Activated naive CD8-positive, alpha-beta T cell treated with anti-CD3 and anti-CD28 coated beads for 36 hours (primary cell): ENCODE results near the gene CYYR1. TPM values are rescaled to one million over a fixed set of nuclear protein-coding genes. Genes with fewer than 3 reads are reported as not detected.
"Not testable (repeated sequence)": the region's sequence is repeated elsewhere in the genome, so short reads cannot be mapped to it uniquely, and the experiment has no call there.

Experiments
- DNase-seq: peaks from one replicate; pipeline ENCODE4 v3.0.0; 2021
- H3K27ac Mint-ChIP-seq: one replicate; pipeline ENCODE4 v1.8.0; 2022; ENCODE audit warnings: mild to moderate bottlenecking, moderate library complexity, mixed read lengths
- H3K27me3 Mint-ChIP-seq: one replicate; pipeline ENCODE4 v1.8.0; 2022; ENCODE audit warnings: mild to moderate bottlenecking, mixed read lengths
- H3K36me3 Mint-ChIP-seq: one replicate; pipeline ENCODE4 v1.8.0; 2021; ENCODE audit warnings: mild to moderate bottlenecking, mixed read lengths
- H3K4me1 Mint-ChIP-seq: one replicate; pipeline ENCODE4 v1.8.0; 2021; ENCODE audit warnings: mixed read lengths
- H3K4me3 Mint-ChIP-seq: one replicate; pipeline ENCODE4 v1.8.0; 2022; ENCODE audit warnings: mild to moderate bottlenecking, moderate library complexity, mixed read lengths
- H3K9me3 Mint-ChIP-seq: one replicate; pipeline ENCODE4 v1.8.0; 2022; ENCODE audit warnings: mixed read lengths
- total RNA-seq, 2 experiments: library from RNA; stranded (reverse); gene quantifications; one replicate each; pipeline ENCODE4 v1.2.3, GENCODE V29; 2021

CYYR1 gene
- total RNA-seq, 2 experiments from 2014 or later, result not detected

DNA sequence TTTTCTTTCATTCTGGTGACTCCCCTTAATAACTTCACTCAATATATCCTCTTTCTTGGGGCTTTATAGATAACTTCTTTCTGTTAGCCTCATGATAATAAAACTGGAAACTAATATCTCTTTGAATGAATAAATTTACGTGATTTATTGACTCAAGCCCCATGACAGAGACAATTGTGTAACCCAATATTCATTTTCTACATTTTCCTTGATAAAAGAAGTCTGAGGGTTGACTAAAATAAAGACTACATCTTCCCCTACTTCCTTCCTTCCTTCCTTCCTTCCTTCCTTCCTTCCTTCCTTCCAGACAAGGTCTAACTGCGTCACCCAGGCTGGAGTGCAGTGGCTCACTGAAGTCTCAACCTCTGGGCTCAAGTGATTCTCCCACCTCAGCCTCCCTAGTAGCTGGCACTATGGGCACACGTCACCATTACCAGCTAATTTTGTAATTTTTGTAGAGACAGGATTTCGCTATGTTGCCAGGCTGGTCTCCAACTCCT is 85.1 kb downstream of the CYYR1 start:
- H3K9me3 Mint-ChIP-seq, result peaks cover 2% of the 10 kb centered on the region
- H3K4me3 Mint-ChIP-seq, result no peak overlapping the region

DNA sequence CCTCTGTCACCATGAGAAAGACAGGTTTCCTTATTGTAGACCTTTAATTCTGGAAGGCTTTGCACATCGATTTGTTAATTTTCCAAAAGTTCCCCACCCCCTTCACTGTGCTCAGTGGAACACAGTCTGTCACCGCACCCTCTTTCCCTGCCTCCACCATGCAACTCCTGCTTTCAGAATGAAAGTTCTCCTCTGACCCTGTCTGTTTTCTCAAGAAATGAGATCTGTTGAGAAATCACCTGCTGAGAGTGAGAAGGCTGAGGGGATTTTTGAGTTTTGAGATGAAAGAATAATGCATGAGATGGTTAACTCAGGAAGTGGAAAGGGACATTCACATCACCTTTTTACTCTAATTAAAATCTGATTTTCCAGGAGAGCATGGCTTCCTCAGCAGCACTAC is 99.6 kb downstream of the CYYR1 start:
- Mint-ChIP-seq H3K4me3 (no peak overlapping the region), H3K27me3 (no peaks in the 10 kb centered on the region), H3K9me3 (peaks cover 3% of the 10 kb centered on the region), H3K36me3 (no peaks in the 10 kb centered on the region), H3K27ac (peak overlapping the region; percentile 41), H3K4me1 (peaks cover 11% of the 10 kb centered on the region)
- peak; percentile 6 for DNase-seq

More for the DNA sequence above, 85.1 kb downstream of the CYYR1 start:
- H3K4me1 Mint-ChIP-seq, result no peaks in the 10 kb centered on the region
- no peaks in the 10 kb centered on the region for H3K27me3 Mint-ChIP-seq
- no peaks in the 10 kb centered on the region for H3K36me3 Mint-ChIP-seq
- no peak for DNase-seq
- no peak overlapping the region for H3K27ac Mint-ChIP-seq

DNA sequence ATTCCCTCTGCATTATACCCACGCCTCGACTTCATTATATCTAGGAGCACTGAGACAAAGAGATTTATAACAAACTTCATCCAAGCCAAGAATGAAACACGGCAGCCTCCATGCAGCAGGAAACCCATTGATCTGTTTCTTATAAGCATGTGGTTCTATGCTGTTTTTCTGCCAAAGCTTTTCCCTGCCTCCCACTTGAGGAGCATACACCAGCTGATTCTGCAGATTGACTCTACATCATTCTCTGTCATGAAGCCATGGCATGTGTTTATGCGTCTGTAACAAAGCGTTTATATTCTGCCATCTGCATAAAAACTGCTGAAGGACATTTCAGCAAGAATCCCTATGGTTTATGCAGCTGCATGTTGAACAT is 102.0 kb downstream of the CYYR1 start:
- H3K9me3 Mint-ChIP-seq, result peaks cover 3% of the 10 kb centered on the region
- H3K4me1 Mint-ChIP-seq, result peaks cover 11% of the 10 kb centered on the region
- DNase-seq, result no peak
- H3K27ac Mint-ChIP-seq, result no peak overlapping the region
- H3K27me3 Mint-ChIP-seq, result peaks cover 7% of the 10 kb centered on the region
- H3K36me3 Mint-ChIP-seq, result no peaks in the 10 kb centered on the region
- H3K4me3 Mint-ChIP-seq, result no peak overlapping the region

DNA sequence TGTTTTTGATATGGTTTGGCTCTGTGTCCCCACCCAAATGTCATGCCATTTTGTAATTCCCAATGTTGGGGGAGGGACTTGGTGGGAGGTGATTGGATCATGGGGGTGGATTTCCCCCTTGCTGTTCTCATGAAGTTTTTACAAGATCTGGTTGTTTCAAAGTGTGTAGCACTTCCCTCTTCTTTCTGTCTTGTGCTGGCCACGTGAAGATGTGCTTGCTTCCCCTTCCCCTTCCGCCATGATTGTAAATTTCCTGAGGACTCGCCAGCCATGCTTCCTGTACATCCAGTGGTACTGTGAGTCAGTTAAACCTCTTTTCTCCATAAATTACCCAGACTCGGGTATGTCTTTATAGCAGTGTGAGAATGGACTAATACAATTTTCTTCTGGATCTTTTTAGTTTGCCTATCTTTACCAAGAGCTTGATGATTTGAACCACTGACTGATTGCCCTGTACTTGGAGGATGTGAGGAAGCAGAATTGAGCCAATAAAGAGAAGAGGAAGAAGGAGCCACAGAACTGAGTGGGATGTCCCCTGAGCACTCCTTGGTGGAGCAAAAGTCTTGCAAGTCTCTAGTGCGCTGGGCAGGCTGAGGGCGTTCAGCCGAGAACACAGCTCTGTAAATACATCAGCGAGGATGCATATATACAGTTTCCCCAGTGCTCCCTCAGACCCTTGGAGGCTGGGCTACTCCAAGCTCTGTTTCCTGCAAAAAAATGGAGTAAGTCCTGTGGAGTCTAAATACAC is 102.6 kb downstream of the CYYR1 start:
- peaks cover 7% of the 10 kb centered on the region for H3K27me3 Mint-ChIP-seq
- no peak overlapping the region for H3K27ac Mint-ChIP-seq
- H3K36me3 Mint-ChIP-seq, result no peaks in the 10 kb centered on the region
- DNase-seq, result no peak
- H3K4me1 Mint-ChIP-seq, result peaks cover 11% of the 10 kb centered on the region
- H3K9me3 Mint-ChIP-seq, result peaks cover 3% of the 10 kb centered on the region
- no peak overlapping the region for H3K4me3 Mint-ChIP-seq

DNA sequence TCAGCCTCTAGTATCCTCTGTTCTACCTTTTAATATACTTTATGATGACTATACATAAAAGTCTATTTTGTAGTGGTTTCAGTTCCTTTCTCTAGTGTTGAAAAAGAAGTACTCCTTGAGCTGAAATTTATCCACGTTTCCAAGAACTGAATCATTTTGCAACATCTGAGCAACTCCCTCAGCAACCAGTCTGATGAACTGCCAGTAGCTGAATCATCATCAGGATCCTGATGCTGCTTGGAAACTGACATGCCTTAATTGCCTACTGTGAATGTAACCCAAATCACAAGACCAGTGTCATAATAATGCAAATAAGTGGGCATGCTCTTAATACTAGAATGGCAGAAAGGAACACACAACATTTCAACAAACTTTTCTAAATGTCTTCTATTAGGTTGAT is 103.3 kb downstream of the CYYR1 start:
- Mint-ChIP-seq H3K4me3 (no peak overlapping the region), H3K4me1 (peaks cover 11% of the 10 kb centered on the region), H3K9me3 (peaks cover 3% of the 10 kb centered on the region), H3K27ac (no peak overlapping the region), H3K27me3 (peaks cover 7% of the 10 kb centered on the region), H3K36me3 (no peaks in the 10 kb centered on the region)
- no peak for DNase-seq

DNA sequence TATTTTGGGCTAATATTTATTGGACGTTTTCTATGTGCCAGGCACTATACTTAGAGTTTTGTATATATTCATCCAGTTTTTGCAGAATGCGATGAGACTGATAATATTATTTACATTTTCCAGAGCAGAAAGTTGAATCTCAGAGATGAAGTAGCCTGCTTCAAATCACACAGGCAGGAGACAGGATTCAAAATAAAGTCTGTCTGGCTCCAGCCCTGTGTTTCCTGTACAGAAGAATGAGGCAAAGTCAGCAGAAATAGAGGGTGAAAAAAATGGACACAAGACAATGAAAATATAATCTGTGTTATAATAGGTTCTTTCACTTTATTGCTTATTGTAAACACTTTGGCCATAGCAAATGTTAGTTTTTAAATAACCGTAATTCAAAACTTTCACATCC is 107.2 kb downstream of the CYYR1 start:
- no peak overlapping the region for H3K4me3 Mint-ChIP-seq
- H3K27me3 Mint-ChIP-seq, result peaks cover 11% of the 10 kb centered on the region
- no peaks in the 10 kb centered on the region for H3K4me1 Mint-ChIP-seq
- no peak for DNase-seq
- H3K27ac Mint-ChIP-seq, result no peak overlapping the region
- peaks cover 3% of the 10 kb centered on the region for H3K9me3 Mint-ChIP-seq
- H3K36me3 Mint-ChIP-seq, result no peaks in the 10 kb centered on the region

DNA sequence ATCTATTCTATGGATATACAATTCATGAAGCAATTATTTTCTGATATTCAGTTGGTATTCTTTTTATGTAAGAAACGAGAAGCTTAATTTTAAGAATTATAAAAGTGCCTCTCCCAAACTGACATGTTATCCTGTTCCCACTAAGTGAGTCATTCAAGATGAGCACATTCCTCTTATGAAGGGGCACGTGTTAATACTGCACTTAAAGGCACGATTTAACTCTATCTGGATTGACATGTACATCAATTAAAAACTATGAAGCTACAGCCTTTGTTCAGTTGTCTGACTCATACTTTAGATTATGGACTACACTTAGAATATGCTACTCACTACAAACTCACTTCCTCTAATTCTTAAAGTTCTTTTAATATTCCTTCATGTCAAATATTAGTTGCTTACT is 111.6 kb downstream of the CYYR1 start:
- Mint-ChIP-seq H3K36me3 (no peaks in the 10 kb centered on the region), H3K27me3 (peaks cover 7% of the 10 kb centered on the region), H3K27ac (no peak overlapping the region), H3K4me1 (no peaks in the 10 kb centered on the region), H3K4me3 (no peak overlapping the region), H3K9me3 (no peaks in the 10 kb centered on the region)
- DNase-seq, result no peak

DNA sequence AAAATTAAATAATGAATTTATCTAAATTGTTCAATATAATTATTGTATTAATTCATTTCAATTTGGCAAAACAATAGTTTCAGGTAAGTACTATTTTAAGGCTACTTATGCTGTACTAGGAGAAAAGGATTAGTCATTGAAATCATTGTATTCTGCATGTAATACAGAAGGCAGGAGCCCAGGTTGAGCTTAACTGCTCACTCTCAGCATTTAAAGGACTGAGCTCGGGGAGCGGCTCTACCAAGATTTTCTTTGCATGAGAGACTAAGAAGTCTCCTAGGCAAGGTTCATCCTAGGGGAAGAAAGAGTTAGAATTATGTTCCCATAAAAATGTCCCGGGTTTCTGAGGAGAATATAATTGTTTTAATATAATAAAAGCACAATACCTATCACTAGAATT is 112.5 kb downstream of the CYYR1 start:
- Mint-ChIP-seq H3K27me3 (peaks cover 7% of the 10 kb centered on the region), H3K4me1 (no peaks in the 10 kb centered on the region), H3K27ac (no peak overlapping the region), H3K36me3 (no peaks in the 10 kb centered on the region), H3K4me3 (no peak overlapping the region), H3K9me3 (no peaks in the 10 kb centered on the region)
- no peak for DNase-seq

DNA sequence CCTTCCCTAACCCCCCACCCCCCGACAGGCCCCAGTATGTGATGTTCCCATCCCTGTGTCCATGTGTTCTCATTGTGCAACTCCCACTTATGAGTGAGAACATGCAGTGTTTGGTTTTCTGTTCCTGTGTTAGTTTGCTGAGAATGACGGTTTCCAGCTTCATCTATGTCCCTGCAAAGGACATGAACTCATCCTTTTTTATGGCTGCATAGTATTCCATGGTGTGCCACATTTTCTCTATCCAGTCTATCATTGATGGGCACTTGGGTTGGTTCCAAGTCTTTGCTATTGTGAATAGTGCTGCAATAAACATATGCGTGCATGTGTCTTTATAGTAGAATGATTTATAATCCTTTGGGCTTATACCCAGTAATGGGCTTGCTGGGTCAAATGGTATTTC is 114.2 kb downstream of the CYYR1 start:
- H3K36me3 Mint-ChIP-seq, H3K9me3 Mint-ChIP-seq, H3K27me3 Mint-ChIP-seq, H3K4me3 Mint-ChIP-seq, H3K4me1 Mint-ChIP-seq, H3K27ac Mint-ChIP-seq, DNase-seq: not testable (repeated sequence)

DNA sequence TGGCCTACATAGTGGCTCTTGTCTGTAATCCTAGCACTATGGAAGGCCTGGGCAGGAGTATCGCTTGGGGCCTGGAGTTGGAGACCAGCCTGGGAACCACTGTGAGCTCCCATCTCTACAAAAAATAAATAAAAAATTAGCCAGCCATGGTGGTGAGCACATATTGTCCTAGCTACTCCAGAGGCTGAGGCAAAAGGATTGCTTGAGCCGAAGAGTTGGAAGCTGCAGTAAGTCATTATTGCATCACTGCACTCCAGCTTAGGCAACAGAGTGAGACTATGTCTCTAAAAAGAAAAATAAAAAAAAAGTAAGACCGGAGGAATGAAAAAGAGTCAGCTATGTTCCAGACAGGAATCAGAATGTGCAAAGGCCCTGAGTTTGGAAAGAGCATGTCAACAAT is 115.3 kb downstream of the CYYR1 start:
- no peak for DNase-seq
- no peak overlapping the region for H3K4me3 Mint-ChIP-seq
- peaks cover 7% of the 10 kb centered on the region for H3K27me3 Mint-ChIP-seq
- H3K27ac Mint-ChIP-seq, result no peak overlapping the region
- H3K4me1 Mint-ChIP-seq, result no peaks in the 10 kb centered on the region
- H3K36me3 Mint-ChIP-seq, result no peaks in the 10 kb centered on the region
- no peaks in the 10 kb centered on the region for H3K9me3 Mint-ChIP-seq

DNA sequence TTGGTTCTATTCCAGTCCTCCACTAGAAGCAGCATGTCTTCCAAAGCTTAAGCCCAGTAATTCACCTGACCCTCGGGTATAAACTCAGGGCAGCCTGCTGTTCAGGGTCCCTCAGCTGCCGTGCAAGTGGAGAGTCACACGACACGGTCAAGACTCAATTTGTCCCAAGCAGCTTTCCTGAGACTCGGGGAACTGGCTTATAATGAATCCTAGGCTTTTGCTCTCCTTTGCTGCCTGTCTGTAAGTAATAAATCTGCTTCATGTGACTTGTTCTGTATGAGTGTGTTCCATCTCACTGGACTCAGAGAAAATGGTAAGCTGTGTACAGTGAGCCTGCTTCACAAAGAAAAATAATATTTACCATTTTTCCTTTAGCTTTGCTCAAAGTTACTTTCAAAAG is 119.8 kb downstream of the CYYR1 start:
- no peak overlapping the region for H3K4me3 Mint-ChIP-seq
- no peaks in the 10 kb centered on the region for H3K9me3 Mint-ChIP-seq

DNA sequence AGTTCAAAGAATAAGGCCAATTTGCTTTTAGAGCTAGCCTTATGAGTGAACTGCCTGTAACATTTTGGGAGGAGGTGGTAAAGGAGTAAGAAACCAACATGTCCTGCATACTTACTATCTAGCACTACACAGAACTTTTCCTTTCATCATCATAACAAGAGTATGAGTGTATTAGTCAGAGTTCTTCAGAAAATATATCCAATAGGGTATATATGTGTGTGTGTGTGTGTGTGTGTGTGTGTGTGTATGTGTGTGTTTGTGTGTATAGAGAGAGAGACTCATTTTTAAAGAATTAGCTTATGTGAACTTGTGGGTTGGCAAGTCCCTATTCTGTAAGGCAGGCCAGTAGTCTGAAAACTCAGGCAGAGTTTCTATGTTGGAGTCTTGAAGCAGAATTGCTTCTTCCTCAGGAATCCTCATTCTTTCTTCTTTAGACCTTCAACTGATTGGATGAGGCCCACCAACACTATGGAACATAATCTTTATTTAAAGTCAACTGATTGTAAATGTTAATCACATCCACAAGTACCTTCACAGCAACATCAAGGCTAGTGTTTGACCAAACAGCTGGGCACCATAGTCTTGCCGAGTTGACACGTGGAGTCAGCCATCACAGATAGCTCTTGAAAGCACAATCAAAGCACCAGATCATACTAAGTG is 121.9 kb downstream of the CYYR1 start:
- no peak for DNase-seq
- no peak overlapping the region for H3K27ac Mint-ChIP-seq
- no peaks in the 10 kb centered on the region for H3K9me3 Mint-ChIP-seq
- peaks cover 10% of the 10 kb centered on the region for H3K27me3 Mint-ChIP-seq
- no peaks in the 10 kb centered on the region for H3K4me1 Mint-ChIP-seq
- no peak overlapping the region for H3K4me3 Mint-ChIP-seq
- no peaks in the 10 kb centered on the region for H3K36me3 Mint-ChIP-seq

More for the DNA sequence above, 119.8 kb downstream of the CYYR1 start:
- H3K27ac Mint-ChIP-seq, result no peak overlapping the region
- no peaks in the 10 kb centered on the region for H3K36me3 Mint-ChIP-seq
- DNase-seq, result no peak
- peaks cover 10% of the 10 kb centered on the region for H3K27me3 Mint-ChIP-seq
- H3K4me1 Mint-ChIP-seq, result no peaks in the 10 kb centered on the region

DNA sequence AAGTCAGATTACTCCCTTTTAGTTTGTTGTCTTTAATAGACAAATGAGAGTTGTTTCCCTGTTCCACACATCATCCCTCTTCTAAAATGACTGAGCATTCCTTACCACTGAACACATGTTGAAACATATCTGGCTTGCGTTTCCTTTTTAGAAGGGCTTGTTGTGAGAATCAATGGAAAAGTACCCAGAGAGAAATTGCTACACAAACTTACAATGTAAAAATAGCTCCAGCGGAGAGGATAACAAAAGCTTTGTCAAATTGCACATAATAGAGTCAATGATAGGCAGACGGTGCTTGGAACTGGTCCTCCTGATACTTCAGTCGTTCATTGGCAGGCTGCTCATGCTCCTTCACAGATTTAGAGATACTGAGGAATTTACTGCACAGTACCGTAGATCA is 123.9 kb downstream of the CYYR1 start:
- Mint-ChIP-seq H3K9me3 (no peaks in the 10 kb centered on the region), H3K4me1 (no peaks in the 10 kb centered on the region), H3K4me3 (no peak overlapping the region), H3K36me3 (no peaks in the 10 kb centered on the region), H3K27me3 (peaks cover 10% of the 10 kb centered on the region), H3K27ac (no peak overlapping the region)
- no peak for DNase-seq

DNA sequence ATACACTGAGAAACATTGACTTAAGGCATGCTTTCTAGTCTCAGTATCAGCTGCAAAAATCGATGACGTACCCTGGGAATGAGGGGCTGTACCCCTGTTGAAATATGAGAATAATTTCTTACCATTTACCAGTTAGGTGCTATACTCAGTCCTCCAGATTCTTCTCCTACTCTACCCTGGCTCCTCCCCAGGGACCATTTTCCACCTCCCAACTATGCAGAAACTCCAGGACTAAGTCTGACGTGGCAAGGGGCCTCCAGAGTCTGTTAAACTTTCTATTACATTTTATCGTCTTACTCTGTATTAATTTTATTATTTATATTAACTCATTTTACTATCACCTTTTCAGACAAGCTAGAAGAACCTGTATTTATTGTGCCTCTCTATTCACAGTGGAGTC is 124.3 kb downstream of the CYYR1 start:
- no peaks in the 10 kb centered on the region for H3K4me1 Mint-ChIP-seq

DNA sequence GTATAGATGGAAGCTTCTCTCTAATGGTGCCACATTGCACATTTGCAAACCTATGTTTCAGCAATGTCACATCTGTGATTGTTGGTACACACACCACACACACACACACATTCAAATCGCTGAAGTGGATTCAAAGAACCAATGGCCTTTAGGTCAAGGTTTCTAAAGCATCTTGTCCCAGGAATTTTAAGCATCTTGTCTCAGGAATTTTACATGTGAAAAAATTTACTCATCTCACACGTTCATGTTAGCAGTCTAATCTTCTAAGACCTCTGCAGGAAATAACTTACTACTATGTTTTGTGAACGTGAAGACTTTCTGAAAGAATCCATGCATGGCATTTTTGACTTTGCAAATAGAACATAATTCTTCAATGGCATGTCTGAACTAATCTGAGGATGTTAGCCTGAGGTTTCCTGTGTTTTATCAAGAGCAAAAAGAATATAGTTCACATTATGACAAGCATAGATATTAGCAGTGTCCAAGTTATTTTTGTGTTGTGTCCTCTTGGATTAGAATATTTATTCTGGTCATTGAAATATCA is 125.1 kb downstream of the CYYR1 start:
- Mint-ChIP-seq H3K36me3 (no peaks in the 10 kb centered on the region), H3K4me1 (no peaks in the 10 kb centered on the region), H3K4me3 (no peak overlapping the region), H3K9me3 (no peaks in the 10 kb centered on the region), H3K27me3 (peaks cover 10% of the 10 kb centered on the region), H3K27ac (no peak overlapping the region)
- DNase-seq, result no peak

More for the DNA sequence above, 124.3 kb downstream of the CYYR1 start:
- no peaks in the 10 kb centered on the region for H3K36me3 Mint-ChIP-seq
- H3K4me3 Mint-ChIP-seq, result no peak overlapping the region
- H3K27ac Mint-ChIP-seq, result no peak overlapping the region
- H3K9me3 Mint-ChIP-seq, result no peaks in the 10 kb centered on the region
- H3K27me3 Mint-ChIP-seq, result peaks cover 10% of the 10 kb centered on the region
- DNase-seq, result no peak

DNA sequence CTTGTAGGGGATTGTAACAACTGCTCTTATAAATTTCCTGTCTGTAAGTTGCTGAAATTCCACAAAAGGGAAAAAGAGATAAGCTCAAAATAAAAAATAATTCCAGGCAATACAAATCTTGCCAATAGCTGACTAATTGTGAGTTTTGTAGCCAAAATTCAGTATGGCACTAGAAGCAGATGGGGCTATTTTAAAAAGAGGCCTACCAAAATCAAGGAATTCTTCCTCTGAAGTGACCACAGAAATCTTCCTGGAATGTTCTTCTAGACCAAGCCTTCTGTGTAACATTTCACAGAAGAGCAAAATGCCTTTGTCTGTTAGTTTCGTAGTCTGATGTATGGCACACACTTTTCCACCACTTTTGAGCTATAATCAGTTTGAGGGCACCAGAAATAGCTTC is 127.6 kb downstream of the CYYR1 start:
- Mint-ChIP-seq H3K36me3 (no peaks in the 10 kb centered on the region), H3K9me3 (no peaks in the 10 kb centered on the region), H3K4me3 (no peak overlapping the region), H3K27me3 (peaks cover 6% of the 10 kb centered on the region), H3K4me1 (no peaks in the 10 kb centered on the region), H3K27ac (no peak overlapping the region)
- DNase-seq, result no peak
